SK-N-SH (cell line): Measurements from ENCODE around the gene FGF18.

Source experiments
- CTCF ChIP-seq: fragments of 200-600 bp; sonication (generic); IDR thresholded peaks from 2 replicates; pipeline ENCODE4 v1.6.1; 2017; ENCODE audit warnings: antibody characterized with exemption, mild to moderate bottlenecking, moderate library complexity
- FOXM1 ChIP-seq: IDR thresholded peaks from 2 replicates; pipeline ENCODE4 v1.4.0; 2012; ENCODE audit warnings: low read depth, mild to moderate bottlenecking
- IRF3 ChIP-seq: fragments of 150-350 bp; IDR thresholded peaks from 2 replicates; pipeline ENCODE4 v1.6.1; 2016; ENCODE audit warnings: mild to moderate bottlenecking, low read depth, low read length
- MAX ChIP-seq: IDR thresholded peaks from 2 replicates; pipeline ENCODE4 v1.4.0; 2012; ENCODE audit warnings: low read depth
- NRF1 ChIP-seq: IDR thresholded peaks from 2 replicates; pipeline ENCODE4 v1.6.1; 2012; ENCODE audit warnings: low read depth, mild to moderate bottlenecking, low read length
- POLR2AphosphoS5 ChIP-seq: IDR thresholded peaks from 2 replicates; pipeline ENCODE4 v1.6.1; 2012; ENCODE audit warnings: low read depth, low read length
- TAF1 ChIP-seq: IDR thresholded peaks from 2 replicates; pipeline ENCODE4 v1.6.1; 2012; ENCODE audit warnings: low read depth, mild to moderate bottlenecking, low read length, moderate library complexity, borderline replicate concordance
- YY1 ChIP-seq: IDR thresholded peaks from 2 replicates; pipeline ENCODE4 v1.4.0; 2012; ENCODE audit warnings: low read depth, mild to moderate bottlenecking

- TF ChIP-seq IRF3, result no peak
- no peak for TF ChIP-seq CTCF
- TF ChIP-seq YY1, result 0 out of 2 replicates have a peak, but pooled peaks have one; percentile 29
- no peak for TF ChIP-seq POLR2AphosphoS5
- no peak for TF ChIP-seq MAX
- TF ChIP-seq NRF1, result no peak
- TF ChIP-seq TAF1, result no peak
- no peak for TF ChIP-seq FOXM1
These were observed 30.7 kb upstream of the FGF18 start for GRCh38 chr5:171388816-171389168.
